ENCODE data around the gene EML2. TPM values are rescaled to one million over a fixed set of nuclear protein-coding genes. Genes with fewer than 3 reads are reported as not detected.

EML2 gene
- total and polyA plus RNA-seq, 7 donors, result 10.4 to 75.6 (median 34.6) TPM

DNA sequence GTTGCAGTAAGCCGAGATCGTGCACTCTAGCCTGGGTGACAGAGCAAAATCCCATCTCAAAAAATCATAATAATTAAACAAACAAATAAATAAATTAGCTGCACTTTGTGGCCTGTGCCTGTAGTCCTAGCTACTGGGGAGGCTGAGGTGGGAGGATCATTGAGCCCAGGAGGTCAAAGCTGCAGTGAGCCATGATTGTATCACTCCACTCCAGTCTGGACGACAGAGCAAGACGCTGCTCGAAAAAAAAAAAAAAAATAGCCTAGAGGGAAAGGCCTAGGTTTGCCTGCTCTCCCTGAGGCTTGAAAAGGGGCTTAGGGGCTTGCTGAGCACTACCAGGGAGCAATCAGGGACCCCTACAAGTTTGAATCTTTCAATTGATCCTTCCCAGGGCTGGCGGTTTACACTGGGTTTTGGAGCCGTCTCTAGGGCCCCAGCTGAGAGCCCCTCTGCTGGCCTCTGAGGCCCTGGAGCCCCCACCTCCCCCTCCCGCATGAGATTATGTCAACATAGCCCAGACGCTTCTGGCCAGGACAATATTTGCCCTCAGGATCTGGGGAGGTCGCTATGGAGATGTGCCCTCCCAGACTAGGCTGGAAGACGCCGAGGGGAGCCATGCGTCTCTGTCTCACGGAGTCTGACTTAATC, 18.4 kb upstream of the EML2 start:
- intact Hi-C loops (cut with DNase I), result no loop called here
- no peak overlapping the region for H3K27ac ChIP-seq
- TF ChIP-seq POLR2AphosphoS5 (IDR thresholded peaks at IDR 0.05), result no peak
- TF ChIP-seq POLR2A (IDR thresholded peaks at IDR 0.05), result no peak
- TF ChIP-seq, protein P1, sequence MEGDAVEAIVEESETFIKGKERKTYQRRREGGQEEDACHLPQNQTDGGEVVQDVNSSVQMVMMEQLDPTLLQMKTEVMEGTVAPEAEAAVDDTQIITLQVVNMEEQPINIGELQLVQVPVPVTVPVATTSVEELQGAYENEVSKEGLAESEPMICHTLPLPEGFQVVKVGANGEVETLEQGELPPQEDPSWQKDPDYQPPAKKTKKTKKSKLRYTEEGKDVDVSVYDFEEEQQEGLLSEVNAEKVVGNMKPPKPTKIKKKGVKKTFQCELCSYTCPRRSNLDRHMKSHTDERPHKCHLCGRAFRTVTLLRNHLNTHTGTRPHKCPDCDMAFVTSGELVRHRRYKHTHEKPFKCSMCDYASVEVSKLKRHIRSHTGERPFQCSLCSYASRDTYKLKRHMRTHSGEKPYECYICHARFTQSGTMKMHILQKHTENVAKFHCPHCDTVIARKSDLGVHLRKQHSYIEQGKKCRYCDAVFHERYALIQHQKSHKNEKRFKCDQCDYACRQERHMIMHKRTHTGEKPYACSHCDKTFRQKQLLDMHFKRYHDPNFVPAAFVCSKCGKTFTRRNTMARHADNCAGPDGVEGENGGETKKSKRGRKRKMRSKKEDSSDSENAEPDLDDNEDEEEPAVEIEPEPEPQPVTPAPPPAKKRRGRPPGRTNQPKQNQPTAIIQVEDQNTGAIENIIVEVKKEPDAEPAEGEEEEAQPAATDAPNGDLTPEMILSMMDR (IDR thresholded peaks at IDR 0.05), result no peak
- TF ChIP-seq EP300 (IDR thresholded peaks at IDR 0.05), result no peak
- 42 to 49% methylated on average over 14 of the region's 14 CpGs for WGBS, 2 donors
- H3K4me3 ChIP-seq, result no peak overlapping the region
- H3K27me3 ChIP-seq, result peaks cover 0 to 8% (median 7%) of the 10 kb centered on the region in 3 donors
- no peak for DNase-seq
- no peaks in the 10 kb centered on the region for H3K36me3 ChIP-seq
- no peaks in the 10 kb centered on the region for H3K4me1 ChIP-seq
- H3K9me3 ChIP-seq, result no peaks in the 10 kb centered on the region

DNA sequence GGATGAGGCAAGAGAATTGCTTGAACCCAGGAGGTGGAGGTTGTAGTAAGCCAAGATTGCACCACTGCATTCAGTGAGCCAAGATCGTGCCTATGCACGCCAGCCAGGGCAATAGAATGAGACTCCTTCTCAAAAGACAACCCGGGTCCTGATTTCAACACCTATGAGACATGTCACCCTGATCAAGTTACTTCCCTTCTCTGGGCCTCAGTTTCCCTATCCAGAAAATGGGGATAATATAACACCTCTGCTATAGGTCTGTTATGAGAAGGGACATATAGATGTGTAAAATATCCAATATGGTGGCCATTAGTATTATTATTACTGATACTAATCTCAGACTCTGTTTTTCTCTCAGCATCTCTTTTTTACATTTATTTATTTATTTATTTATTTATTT, 15.9 kb upstream of the EML2 start:
- intact Hi-C loops (cut with DNase I), result no loop called here
- Histone ChIP-seq H3K36me3 (no peaks in the 10 kb centered on the region), H3K4me3 (no peak overlapping the region), H3K27me3 (peaks cover 0 to 12% (median 7%) of the 10 kb centered on the region in 3 donors), H3K27ac (no peak overlapping the region), H3K4me1 (no peaks in the 10 kb centered on the region), H3K9me3 (no peaks in the 10 kb centered on the region)
- 31 to 64% methylated on average over 3 of the region's 3 CpGs for WGBS, 2 donors
- TF ChIP-seq EP300 (IDR thresholded peaks at IDR 0.05) (no peak), POLR2AphosphoS5 (IDR thresholded peaks at IDR 0.05) (no peak), POLR2A (IDR thresholded peaks at IDR 0.05) (no peak)
- TF ChIP-seq, protein P1 (IDR thresholded peaks at IDR 0.05), result no peak
- no peak for DNase-seq

DNA sequence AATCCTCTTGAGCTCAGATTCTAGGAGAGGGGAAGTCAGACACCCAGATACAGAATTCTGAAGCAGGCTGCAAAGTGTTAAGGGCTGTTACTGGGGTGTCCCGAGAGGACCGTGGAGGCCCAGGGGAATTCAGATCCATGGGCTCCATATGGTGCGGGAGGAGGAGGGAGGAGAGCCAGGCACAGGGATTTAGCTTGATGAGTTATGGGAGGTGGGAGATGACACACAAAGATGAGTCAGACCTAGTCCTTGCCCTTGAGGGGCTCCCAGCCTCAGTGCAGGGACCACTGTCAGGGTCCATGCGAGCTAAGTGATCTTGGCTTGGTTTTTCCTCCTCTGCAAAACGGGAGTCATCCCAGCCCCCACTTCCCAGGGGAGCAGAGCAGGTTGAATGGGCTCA, 14.4 kb upstream of the EML2 start:
- Histone ChIP-seq H3K36me3 (no peaks in the 10 kb centered on the region), H3K27ac (no peak overlapping the region), H3K27me3 (peaks cover 0 to 11% (median 0%) of the 10 kb centered on the region in 3 donors), H3K4me1 (no peaks in the 10 kb centered on the region), H3K9me3 (no peaks in the 10 kb centered on the region), H3K4me3 (no peak overlapping the region)
- no peak for DNase-seq
- TF ChIP-seq, protein P1 (IDR thresholded peaks at IDR 0.05), result no peak
- TF ChIP-seq EP300 (IDR thresholded peaks at IDR 0.05), result no peak
- TF ChIP-seq POLR2AphosphoS5 (IDR thresholded peaks at IDR 0.05), result no peak
- TF ChIP-seq POLR2A (IDR thresholded peaks at IDR 0.05), result no peak
- 53 to 58% methylated on average over 5 of the region's 5 CpGs for WGBS, 2 donors
- intact Hi-C loops (cut with DNase I), result no loop called here

DNA sequence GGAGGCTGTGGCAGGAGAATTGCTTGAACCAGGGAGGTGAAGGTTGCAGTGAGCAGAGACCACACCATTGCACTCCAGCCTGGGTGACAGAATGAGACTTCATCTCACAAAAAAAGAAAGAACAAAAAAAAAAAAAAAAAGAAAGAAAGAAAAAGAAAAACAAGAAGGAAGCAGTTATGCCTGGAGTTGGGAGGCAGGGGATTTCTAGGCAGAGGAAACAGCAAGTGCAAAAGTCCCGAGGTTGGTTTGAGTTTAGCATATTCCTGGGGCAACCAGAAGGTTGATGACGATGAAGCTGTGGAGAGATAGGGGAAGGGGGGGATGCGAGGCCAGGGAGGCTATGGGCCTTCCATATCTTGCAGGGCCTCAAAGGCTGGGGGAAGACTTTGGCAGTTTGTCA, 11.5 kb upstream of the EML2 start:
- H3K9me3 ChIP-seq, result no peaks in the 10 kb centered on the region
- no peak overlapping the region for H3K27ac ChIP-seq
- no peak for TF ChIP-seq POLR2A (IDR thresholded peaks at IDR 0.05)
- TF ChIP-seq POLR2AphosphoS5 (IDR thresholded peaks at IDR 0.05), result no peak
- TF ChIP-seq, protein P1 (IDR thresholded peaks at IDR 0.05), result no peak
- no peak for TF ChIP-seq EP300 (IDR thresholded peaks at IDR 0.05)
- no peaks in the 10 kb centered on the region for H3K36me3 ChIP-seq
- WGBS, 2 donors, result 76 to 92% methylated on average over 3 of the region's 3 CpGs
- peaks cover 0 to 7% (median 3%) of the 10 kb centered on the region in 4 donors for H3K4me1 ChIP-seq
- intact Hi-C loops (cut with DNase I), result no loop called here
- peaks cover 0 to 21% (median 10%) of the 10 kb centered on the region in 3 donors for H3K27me3 ChIP-seq
- H3K4me3 ChIP-seq, result no peak overlapping the region
- no peak for DNase-seq

DNA sequence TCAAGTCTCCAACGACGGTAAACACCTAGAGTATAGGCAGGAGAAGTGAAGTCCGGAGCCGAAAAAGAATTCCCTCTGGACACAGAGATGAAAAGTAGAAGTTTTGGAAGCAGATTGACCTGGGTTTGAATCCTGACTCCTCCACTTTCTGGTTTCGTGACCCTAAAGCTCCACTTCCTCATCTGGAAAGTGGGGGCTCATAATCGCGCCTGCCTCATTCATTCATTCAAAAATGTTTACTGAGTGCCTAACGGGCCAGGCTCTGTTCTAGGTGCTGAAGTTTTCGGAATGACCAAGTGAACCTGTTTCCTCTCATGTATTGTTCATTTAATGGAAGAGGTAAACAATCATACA, 7.1 kb upstream of the EML2 start:
- TF ChIP-seq POLR2A (IDR thresholded peaks at IDR 0.05) (no peak), POLR2AphosphoS5 (IDR thresholded peaks at IDR 0.05) (no peak), EP300 (IDR thresholded peaks at IDR 0.05) (no peak)
- TF ChIP-seq, protein P1 (IDR thresholded peaks at IDR 0.05), result no peak
- WGBS, 2 donors, result 9 to 11% methylated on average over 9 of the region's 9 CpGs
- Histone ChIP-seq H3K4me3 (peak overlapping the region in 2 of 4 donors; percentile 28 to 46), H3K27ac (no peak overlapping the region), H3K9me3 (no peaks in the 10 kb centered on the region), H3K36me3 (no peaks in the 10 kb centered on the region), H3K4me1 (peaks cover 0 to 37% (median 28%) of the 10 kb centered on the region in 4 donors), H3K27me3 (peaks cover 15 to 47% (median 29%) of the 10 kb centered on the region in 3 donors)
- intact Hi-C loops (cut with DNase I), result no loop called here
- DNase-seq, result no peak
